WERI-Rb-1 (cell line): ENCODE results near the gene CSRNP3.

ENCODE experiments used
- DNase-seq: peaks from one replicate; pipeline ENCODE4 v3.0.0-alpha.2; 2020
- H3K27ac ChIP-seq: fragments of 250-450 bp; sonication (Bioruptor Pico); 2 replicates; pipeline ENCODE4 v1.5.1; 2020; ENCODE audit warnings: mild to moderate bottlenecking, moderate library complexity
- H3K27me3 ChIP-seq: fragments of 250-450 bp; sonication (Bioruptor Pico); 2 replicates; pipeline ENCODE4 v1.5.1; 2021; ENCODE audit warnings: mild to moderate bottlenecking, low read depth, moderate library complexity; ENCODE audit not compliant: insufficient read depth, severe bottlenecking
- H3K36me3 ChIP-seq: fragments of 250-450 bp; sonication (Bioruptor Pico); 2 replicates; pipeline ENCODE4 v1.5.1; 2020; ENCODE audit warnings: mild to moderate bottlenecking, moderate library complexity
- H3K4me3 ChIP-seq: 2 replicates; pipeline ENCODE4 v1.5.1; 2011; ENCODE audit warnings: low read depth, mild to moderate bottlenecking, control low read depth, low read length
- H3K9me3 ChIP-seq: fragments of 250-450 bp; sonication (Bioruptor Pico); 2 replicates; pipeline ENCODE4 v1.5.1; 2021; ENCODE audit warnings: mild to moderate bottlenecking, moderate library complexity; ENCODE audit not compliant: severe bottlenecking
- CTCF ChIP-seq: IDR thresholded peaks from 2 replicates; pipeline ENCODE4 v1.5.1; 2011; ENCODE audit warnings: low read depth, mild to moderate bottlenecking, control low read depth, inconsistent platforms, low read length

The CSRNP3 gene

GRCh38 chr2:165471349-165471950, 2.0 kb downstream of the CSRNP3 start:
- H3K27ac ChIP-seq: no peak overlapping the region

GRCh38 chr2:165472922-165473321, 3.4 kb downstream of the CSRNP3 start:
- H3K27ac ChIP-seq: no peak overlapping the region

More at GRCh38 chr2:165471349-165471950, 2.0 kb downstream of the CSRNP3 start:
- no peaks in the 10 kb centered on the region for H3K27me3 ChIP-seq
- TF ChIP-seq CTCF: no peak
- H3K36me3 ChIP-seq: no peaks in the 10 kb centered on the region
- H3K4me3 ChIP-seq: no peak overlapping the region
- H3K9me3 ChIP-seq: no peaks in the 10 kb centered on the region
- DNase-seq: no peak

GRCh38 chr2:165474619-165475276, 5.2 kb downstream of the CSRNP3 start:
- H3K27ac ChIP-seq: no peak overlapping the region
- H3K9me3 ChIP-seq: no peaks in the 10 kb centered on the region
- H3K4me3 ChIP-seq: no peak overlapping the region
- no peaks in the 10 kb centered on the region for H3K36me3 ChIP-seq
- no peak for TF ChIP-seq CTCF
- no peaks in the 10 kb centered on the region for H3K27me3 ChIP-seq
- no peak for DNase-seq

More at GRCh38 chr2:165472922-165473321, 3.4 kb downstream of the CSRNP3 start:
- Histone ChIP-seq H3K27me3 (no peaks in the 10 kb centered on the region), H3K36me3 (no peaks in the 10 kb centered on the region), H3K4me3 (no peak overlapping the region), H3K9me3 (no peaks in the 10 kb centered on the region)
- DNase-seq: no peak
- no peak for TF ChIP-seq CTCF

- H3K36me3 ChIP-seq: no peaks in the 10 kb centered on the region
- no peaks in the 10 kb centered on the region for H3K9me3 ChIP-seq
- no peak for DNase-seq
- no peaks in the 10 kb centered on the region for H3K27me3 ChIP-seq
- H3K27ac ChIP-seq: no peak overlapping the region
- H3K4me3 ChIP-seq: no peak overlapping the region
- no peak for TF ChIP-seq CTCF
Observed at GRCh38 chr2:165475277-165476004, 5.9 kb downstream of the CSRNP3 start.

- TF ChIP-seq CTCF: no peak
- Histone ChIP-seq H3K9me3 (no peaks in the 10 kb centered on the region), H3K27ac (no peak overlapping the region), H3K27me3 (no peaks in the 10 kb centered on the region), H3K4me3 (no peak overlapping the region), H3K36me3 (no peaks in the 10 kb centered on the region)
- no peak for DNase-seq
Observed at GRCh38 chr2:165479856-165480255, 10.4 kb downstream of the CSRNP3 start.
